Hematopoietic multipotent progenitor cell treated with erythropoietin and hydrocortisone succinate and interleukin-3 and kit ligand, for 15 days (in vitro differentiated cells): ENCODE measurements around the gene TOP3A.

ENCODE experiments used
- DNase-seq: peaks from one replicate; pipeline ENCODE4 v3.0.0-alpha.2; 2015; ENCODE audit warnings: low spot score

Gene TOP3A

GRCh38 chr17:18277076-18277475 is 37.7 kb downstream of the TOP3A start:
- DNase-seq, result no peak

DNA sequence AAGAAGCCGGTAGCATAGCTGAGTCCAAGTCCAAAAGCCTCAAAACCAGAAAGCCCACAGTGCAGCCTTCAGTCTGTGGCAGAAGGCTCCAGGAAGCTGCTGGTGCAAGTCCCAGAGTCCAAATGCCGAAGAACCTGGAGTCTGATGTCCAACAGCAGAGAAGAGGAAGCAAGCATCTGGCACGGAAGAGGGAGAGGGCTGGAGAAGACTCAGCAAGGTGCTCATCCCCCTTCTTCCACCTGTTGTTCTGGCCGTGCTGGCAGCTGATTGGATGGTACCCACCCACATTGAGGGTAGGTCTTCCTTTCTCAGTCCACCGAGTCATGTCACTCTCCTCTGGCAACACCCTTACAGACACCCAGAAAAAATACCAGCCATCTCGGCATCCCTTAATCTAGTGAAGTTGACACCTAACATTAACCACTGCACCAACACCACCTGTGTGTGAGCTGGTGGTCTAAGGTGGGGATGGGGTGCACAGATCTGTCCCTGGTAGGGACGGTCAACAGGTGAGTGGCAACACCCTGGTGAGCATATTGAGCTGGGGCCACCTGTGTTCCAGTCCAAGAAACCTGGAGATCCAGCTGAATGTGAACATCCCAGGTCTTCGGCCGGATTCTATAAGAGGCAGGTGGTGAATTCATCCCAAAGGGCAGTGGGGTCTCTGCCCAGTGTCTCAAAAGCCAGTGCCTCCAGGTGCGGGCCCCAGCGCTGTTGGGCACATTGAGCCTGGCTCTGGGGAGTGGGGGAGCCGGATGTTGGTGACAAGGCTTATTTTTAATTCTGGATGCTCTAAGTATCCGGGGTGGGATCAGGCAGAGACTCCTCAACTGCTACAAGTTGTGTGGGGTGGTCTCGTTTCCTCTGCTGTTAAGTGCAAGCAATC is 44.5 kb downstream of the TOP3A start:
- no peak for DNase-seq

DNA sequence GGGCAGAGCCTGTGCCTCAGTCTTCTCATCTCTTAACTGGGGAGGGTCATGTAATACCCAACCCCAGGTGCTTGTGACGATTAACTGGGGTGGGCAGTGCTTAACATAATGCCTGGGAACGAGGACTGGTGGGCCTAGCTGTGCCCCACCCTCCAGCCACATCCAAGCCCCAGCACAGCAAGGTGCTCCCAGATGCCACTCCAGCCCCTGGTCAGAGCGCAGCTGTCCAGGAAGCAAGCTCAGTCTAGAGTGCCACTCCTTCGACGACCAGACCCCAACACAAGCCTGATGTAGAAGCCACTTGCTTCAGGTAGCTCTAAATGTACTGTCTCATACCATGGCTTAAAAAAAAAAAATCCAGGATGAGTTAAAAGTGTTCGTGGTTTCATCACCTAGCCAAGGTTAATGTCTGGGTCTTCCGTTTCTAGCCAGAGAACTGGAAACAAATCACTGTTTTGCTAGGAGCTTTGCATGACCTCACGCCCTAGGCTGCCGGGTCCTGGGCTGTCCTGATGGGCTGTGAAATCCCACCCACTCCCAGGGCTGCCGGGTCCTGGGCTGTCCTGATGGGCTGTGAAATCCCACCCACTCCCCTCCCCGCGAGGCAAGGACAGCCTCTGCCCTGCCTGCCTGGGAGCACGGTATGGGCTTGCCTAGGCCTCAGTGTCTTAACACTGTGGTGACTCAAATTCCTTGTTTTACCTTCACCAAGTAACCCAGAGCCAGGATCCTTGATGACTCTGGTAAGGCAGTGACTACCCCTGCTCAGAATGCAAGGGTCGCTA is 46.7 kb downstream of the TOP3A start:
- DNase-seq, result no peak

DNA sequence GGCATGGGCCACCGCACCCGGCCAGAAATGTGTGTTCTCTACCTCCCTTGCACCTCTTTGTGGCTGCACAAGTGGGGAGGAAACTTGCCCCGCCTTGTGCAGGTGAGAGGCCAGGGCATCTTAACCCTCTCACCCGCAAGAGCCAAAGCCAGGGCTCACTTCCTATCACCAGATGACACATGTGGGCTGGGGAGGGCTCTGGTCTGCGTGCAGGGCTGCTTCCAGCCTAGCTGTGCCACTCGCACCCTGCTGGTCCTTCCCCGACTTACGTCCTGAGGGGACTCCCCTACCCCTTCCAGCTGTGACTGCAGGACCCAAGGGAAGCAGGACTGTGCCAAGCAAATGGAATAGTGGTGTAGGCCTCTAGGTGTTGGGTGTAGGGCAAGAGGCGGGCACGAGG is 47.4 kb downstream of the TOP3A start:
- no peak for DNase-seq

DNA sequence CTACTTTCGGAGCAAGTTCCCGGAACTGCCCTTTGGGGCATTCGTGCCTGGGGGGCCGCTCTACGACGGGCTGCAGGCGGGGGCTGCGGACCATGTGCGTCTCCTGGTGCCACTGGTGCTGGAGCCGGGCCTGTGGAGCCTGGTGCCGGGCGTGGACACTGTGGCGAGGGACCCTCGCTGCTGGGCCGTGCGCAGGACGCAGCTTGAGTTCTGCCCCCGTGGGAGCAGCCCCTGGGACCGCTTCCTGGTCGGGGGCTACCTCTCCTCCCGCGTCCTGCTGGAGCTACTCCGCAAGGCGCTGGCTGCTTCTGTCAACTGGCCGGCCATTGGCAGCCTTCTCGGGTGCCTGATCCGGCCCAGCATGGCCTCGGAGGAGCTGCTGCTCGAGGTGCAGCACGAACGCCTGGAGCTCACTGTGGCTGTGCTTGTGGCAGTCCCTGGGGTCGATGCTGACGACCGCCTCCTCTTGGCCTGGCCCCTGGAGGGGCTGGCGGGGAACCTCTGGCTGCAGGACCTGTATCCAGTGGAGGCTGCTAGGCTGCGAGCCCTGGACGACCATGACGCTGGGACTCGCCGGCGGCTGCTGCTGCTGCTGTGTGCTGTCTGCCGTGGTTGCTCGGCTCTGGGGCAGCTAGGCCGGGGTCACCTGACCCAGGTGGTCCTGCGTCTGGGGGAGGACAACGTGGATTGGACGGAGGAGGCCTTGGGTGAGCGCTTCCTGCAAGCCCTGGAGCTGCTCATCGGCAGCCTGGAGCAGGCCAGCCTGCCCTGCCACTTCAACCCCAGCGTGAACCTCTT is 50.7 kb downstream of the TOP3A start:
- no peak for DNase-seq

- no peak for DNase-seq
Observed at GRCh38 chr17:18262641-18263040, 52.2 kb downstream of the TOP3A start.

GRCh38 chr17:18262111-18262510 is 52.7 kb downstream of the TOP3A start:
- DNase-seq, result no peak

- no peak for DNase-seq
Observed at GRCh38 chr17:18261659-18262058, 53.1 kb downstream of the TOP3A start.

DNA sequence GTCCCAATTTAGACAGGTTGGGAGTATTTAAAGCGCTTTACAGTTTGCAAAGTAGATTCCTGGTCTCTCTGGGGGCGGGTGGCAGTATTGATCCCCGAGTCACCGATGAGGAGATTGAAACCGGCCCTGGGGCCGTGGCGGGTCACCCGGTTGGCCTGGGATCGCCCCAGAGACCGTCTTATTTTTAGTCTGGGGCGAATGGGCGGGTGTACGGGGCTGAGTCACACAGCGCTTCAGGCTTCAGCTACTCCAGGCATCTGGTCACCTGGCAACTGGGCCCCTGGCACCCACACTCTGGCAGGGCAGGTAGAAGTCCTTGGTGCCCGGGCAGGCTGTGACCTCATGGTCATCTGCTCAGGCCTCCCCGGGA is 53.7 kb downstream of the TOP3A start:
- DNase-seq, result peak; percentile 38

DNA sequence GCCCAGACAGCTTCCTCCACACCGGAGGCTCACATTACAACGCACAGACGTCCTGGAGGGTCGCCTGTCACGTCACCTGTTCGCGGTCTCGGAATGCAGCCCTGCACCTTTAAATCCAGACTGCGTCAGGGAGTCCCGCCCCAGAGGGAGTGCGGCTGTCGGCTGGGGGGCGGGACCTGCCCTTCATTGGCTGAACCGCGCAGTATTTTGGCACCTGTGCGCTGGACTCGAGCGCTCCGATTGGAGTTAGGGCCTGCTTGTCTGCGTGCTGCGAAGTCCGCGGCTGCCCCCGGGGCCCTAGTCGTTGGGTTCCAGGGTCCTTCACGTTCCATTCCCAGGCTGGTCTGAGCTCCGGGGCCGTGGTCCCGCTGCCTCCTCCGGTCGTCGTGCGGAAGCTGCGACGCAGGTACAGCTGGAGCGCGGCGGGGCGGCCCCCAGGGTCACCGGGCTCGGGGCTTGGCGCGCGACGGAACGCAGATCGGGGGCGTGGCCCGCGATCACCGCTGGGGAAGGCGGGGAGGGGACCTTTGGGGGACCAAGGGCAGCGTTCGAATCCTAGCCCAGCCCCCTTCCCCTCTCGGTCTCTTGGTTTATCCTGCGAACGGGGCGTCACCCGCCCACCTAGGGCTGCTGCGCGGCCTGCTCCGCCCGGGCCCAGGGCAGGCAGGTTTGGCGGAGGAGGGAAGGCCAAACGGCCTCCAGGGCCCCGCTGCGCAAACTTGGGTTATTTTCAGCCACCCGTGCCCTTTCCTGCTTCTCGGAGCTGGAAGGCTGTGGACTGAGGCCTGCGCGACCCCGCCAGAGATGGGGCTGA is 54.3 kb downstream of the TOP3A start, which contains the start of gene MIEF2:
Gene MIEF2, plus strand, starts transcription at position 331 of the 814 bp plus-strand sequence. CDS start 2,059 bp downstream, outside the sequence.
- peak; percentile 93 for DNase-seq

DNA sequence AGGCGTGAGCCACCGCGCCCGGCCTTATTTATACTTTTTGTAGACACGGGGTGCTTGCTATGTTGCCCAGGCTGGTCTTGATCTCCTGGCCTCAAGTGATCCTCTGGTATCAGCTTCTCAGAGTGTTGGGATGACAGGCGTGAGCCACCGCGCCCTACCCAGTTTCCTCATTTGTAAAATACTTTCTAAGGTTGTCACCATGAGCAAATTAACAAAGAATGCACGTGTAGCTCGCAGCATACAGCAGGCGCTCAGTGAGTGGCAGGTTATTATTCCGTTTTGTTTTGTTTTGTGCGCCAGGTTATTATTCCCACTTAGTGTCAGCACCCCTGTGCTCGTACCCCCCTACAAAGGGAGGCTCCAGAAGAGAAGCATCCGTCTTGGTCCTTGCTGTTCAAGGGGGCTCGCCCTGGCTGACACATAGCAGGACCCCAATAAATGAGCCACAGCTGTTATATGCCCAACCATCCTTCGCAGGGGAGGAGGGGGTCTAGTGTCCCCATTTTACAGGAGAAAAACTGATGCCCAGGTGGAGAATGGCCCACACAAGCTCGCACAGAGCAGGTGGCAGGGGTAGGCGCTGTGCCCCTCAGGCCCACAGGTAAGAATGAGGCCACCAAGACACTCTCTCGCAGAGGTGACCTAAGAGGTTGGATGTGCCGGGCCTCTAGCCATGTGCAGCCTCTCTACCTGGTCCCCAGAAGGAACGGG is 55.0 kb downstream of the TOP3A start:
- DNase-seq, result no peak

DNA sequence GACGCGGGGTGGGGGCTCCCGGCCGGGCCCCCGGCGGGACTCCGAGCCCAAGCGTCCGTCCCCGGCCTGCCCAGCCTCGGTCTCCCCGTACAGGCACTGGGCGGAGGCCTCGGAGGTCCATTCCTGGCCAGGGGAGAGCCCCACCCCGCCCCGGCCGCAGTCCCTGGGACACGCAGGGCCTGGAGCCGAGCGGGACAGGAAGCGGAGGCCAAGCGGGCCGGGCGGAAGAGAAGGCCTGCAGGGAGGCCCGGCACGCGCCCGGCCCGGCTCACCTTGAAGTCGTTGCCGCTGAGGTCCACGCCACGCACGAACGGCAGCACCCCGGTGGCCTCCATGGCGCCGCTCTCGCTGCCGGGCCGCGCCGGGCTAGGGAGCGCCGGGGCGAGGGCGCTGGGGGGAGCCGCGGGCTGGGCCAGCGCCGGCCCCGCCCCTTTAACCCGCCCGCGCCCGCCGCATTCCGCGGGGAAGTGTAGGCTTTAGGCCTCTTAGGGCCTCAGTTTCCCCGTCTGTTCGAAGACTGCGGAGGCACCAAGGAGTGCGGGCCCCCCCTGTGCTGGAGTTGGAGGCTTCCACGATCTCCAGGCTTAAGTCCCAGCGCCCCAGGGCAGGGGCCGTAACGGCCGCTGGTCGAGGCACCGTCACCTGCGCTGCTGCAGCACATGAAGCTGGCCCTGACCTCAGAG is 56.3 kb downstream of the TOP3A start, which contains the start of gene FLII:
Gene FLII, minus strand, starts transcription at position 383 of the 683 bp plus-strand sequence. Its CDS starts 48 bp downstream, at position 335.
- peak; percentile 74 for DNase-seq

GRCh38 chr17:18257982-18258355 is 56.8 kb downstream of the TOP3A start:
- DNase-seq, result peak; percentile 61

GRCh38 chr17:18257268-18257981 is 57.4 kb downstream of the TOP3A start:
- DNase-seq, result no peak

DNA sequence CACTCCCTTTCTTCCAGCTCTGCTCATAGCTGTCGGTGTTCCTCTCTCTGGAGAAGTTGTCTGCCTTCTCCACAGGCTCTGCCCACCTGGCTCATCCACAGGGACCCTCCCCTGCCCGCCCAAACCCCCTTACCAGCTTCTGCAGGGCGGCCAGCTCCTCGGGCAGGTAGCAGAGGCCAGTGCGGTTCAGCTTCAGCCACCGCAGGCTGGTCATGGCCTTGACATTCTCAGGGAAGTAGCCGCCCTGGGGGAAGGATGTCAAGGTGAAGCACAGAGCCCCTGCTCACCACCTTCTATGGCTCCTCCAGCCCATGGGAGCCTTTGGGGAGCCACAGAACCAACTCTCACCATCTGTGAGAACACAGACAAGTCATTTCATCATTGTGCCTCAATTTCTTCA is 58.0 kb downstream of the TOP3A start:
- DNase-seq, result no peak

GRCh38 chr17:18256351-18256750 is 58.4 kb downstream of the TOP3A start:
- DNase-seq, result no peak

GRCh38 chr17:18254888-18255649 is 59.7 kb downstream of the TOP3A start:
- DNase-seq, result no peak

DNA sequence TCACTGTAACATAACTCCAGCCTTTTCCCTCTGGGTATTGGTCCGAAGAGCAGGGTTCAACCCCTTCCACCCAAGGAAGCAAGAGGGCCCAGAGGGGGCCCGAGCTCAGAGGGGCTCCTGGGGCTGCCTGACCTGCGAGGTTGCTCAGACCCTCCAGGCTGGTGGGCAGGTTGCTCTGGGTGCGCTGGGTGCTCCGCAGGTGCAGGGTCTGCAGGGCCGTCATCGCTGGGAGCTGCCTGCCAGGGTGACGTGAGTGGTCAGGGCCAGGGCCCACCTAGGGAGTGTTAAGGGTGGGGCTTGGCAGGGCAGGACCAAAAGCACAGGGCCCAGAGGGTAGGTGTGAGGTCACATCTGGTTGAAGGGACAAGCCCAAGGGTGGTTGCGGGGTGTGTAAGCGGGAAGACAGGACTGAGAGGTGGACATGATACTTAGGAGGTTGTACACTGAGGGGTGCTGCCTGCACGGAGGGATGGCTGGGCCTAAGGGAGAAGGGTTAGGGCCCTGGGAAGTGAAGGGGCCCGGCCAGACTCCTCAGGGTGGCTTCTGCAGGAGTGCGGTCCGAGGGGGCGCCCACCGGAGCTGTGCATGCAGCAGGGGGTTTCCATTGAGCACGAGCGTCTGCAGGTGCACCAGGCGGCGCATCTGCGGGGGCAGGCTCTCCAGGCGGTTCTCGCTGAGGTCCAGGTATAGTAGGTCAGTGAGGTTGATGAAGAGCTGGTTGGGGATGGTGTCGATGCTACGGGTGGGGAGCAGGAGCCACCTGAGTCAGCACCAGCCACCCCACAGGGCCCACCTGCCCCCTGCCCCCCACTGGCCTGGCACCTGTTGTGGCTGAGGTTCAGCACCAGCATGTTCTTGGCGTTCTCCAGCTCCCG is 60.6 kb downstream of the TOP3A start:
- no peak for DNase-seq
